Right atrium auricular region (tissue), 2 donors: ENCODE data around the gene RGL1. TPM values are rescaled to one million over a fixed set of nuclear protein-coding genes. Genes with fewer than 3 reads are reported as not detected.

Experiments
- DNase-seq: peaks from one replicate; pipeline ENCODE4 v3.0.0-alpha.2; 2019; ENCODE audit warnings: low spot score
- H3K27ac ChIP-seq, 2 donors: fragments of 200-600 bp; sonication (generic); 1 replicate in 1 of 2; 2 replicates in 1 of 2; pipeline ENCODE4 v1.5.1; 2016 to 2019
- H3K27me3 ChIP-seq, 2 donors: fragments of 200-600 bp; sonication (generic); one replicate each; pipeline versions ENCODE4 v1.5.1 to v1.6.0; 2017 to 2019
- H3K36me3 ChIP-seq: fragments of 200-600 bp; sonication (generic); one replicate; pipeline ENCODE4 v1.5.1; 2016
- H3K4me1 ChIP-seq, 2 donors: fragments of 200-600 bp; sonication (generic); one replicate each; pipeline versions ENCODE4 v1.5.1 to v1.6.0; 2017 to 2019
- H3K4me3 ChIP-seq, 2 donors: fragments of 200-600 bp; sonication (generic); 1 replicate in 1 of 2; 2 replicates in 1 of 2; pipeline ENCODE4 v1.5.1; 2017 to 2019; ENCODE audit warnings: mild to moderate bottlenecking in 1 of 2, moderate library complexity in 1 of 2
- H3K9me3 ChIP-seq, 2 donors: fragments of 200-600 bp; sonication (generic); one replicate each; pipeline ENCODE4 v1.5.1; 2019
- CTCF ChIP-seq, 2 donors: fragments of 200-600 bp; sonication (generic); IDR thresholded peaks; one replicate each; pipeline ENCODE4 v1.5.1; 2019; ENCODE audit warnings: antibody characterized with exemption in 2 of 2
- total RNA-seq, 2 donors: library from RNA; depleted of rRNA; stranded (reverse); fragments of >200 nt; gene quantifications; one replicate each; pipeline ENCODE4 v1.1.0, GENCODE V29; 2016

Gene RGL1
- total RNA-seq, 2 donors from 2014 or later = 14.9 to 22.7 TPM

DNA sequence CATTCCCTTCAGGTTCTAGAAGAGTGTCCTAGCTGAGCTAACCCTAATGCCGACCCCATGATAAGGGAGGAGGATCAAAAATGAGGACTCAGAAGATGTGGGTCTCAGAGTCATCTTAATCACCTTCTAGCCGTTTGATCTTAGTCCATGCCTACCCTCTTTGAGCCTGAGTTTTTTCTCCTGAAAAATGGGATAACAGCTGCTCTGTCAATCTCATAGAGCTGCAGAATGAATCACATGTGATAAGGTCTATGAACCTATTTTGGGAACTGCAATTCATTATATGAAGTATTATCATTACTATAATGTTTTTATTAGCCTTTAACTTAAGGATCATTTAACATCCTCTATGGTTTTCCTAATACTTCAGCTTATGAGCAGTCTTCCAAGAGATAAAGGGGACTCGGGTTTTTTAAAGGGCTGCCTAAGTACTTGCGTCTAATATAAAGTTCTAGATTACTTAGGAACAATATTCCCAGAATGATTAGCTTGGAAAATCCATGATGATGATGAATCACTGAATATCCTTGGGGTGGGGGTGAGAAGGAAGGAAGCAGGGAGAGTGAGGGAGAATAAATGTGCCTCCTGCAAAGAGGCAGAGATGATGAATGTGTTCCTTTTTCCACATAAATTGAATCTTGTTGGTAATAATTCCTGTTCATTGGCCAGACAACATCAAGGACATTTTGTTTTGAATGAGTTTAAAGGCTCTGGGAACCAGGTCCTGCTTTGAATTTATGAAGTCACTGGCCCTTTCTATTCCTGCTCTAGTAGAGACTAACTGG is 165.8 kb downstream of the RGL1 start:
- H3K36me3 ChIP-seq = peaks cover 12% of the 10 kb centered on the region
- no peaks in the 10 kb centered on the region for H3K27me3 ChIP-seq
- H3K9me3 ChIP-seq = no peaks in the 10 kb centered on the region
- H3K27ac ChIP-seq = peak overlapping the region in 1 of 2 donors; percentile 3
- H3K4me3 ChIP-seq = no peak overlapping the region
- no peak for DNase-seq
- H3K4me1 ChIP-seq = no peaks in the 10 kb centered on the region
- TF ChIP-seq CTCF (IDR thresholded peaks at IDR 0.05) = no peak

DNA sequence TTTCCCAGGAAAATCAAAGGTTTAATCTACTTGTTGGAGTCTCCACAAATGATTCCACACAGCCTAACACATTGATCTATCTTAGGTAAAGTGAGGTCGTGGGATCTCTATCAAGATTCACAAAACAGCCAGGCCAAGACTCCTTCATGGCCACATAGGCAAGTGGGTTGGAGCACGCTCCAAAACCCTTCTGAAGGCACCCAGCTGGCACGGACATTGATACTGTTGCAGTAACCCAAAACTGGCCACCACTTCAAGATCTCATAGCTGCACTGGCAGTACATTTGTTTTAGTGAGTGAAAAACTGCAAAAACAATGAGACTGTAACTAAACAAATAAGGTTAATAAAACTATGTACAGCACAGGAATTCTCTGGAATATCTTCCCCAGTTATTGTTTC is 170.7 kb downstream of the RGL1 start:
- TF ChIP-seq CTCF (IDR thresholded peaks at IDR 0.05) = no peak
- no peak overlapping the region for H3K27ac ChIP-seq
- no peaks in the 10 kb centered on the region for H3K9me3 ChIP-seq
- H3K4me3 ChIP-seq = no peak overlapping the region
- no peaks in the 10 kb centered on the region for H3K36me3 ChIP-seq
- DNase-seq = no peak
- no peaks in the 10 kb centered on the region for H3K4me1 ChIP-seq
- H3K27me3 ChIP-seq = no peaks in the 10 kb centered on the region

DNA sequence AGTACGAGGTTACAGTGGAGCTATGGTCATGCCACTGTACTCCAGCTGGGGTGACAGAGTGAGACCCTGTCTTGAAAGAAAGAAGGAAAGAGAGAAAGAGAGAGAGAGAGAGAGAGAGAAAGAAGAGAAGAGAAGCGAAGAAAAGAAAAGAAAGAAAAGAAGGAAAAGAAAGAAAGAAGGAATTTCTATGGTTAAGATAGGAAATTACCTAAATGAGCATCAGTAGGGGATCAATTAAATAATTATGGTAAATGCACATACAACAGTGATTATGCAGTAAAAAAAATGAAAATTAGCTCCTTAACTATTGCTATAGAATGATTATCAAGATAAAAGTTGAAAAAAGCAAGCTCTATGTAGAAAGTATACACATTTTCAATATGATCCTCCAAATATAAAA is 172.8 kb downstream of the RGL1 start:
- no peak overlapping the region for H3K27ac ChIP-seq
- H3K4me1 ChIP-seq = no peaks in the 10 kb centered on the region
- TF ChIP-seq CTCF (IDR thresholded peaks at IDR 0.05) = no peak
- no peaks in the 10 kb centered on the region for H3K27me3 ChIP-seq
- no peak overlapping the region for H3K4me3 ChIP-seq
- no peaks in the 10 kb centered on the region for H3K9me3 ChIP-seq
- no peak for DNase-seq
- H3K36me3 ChIP-seq = no peaks in the 10 kb centered on the region

Other genes starting within 250 kb of the RGL1 start
- gene NCF2, start 214.7 kb upstream of the RGL1 start, total RNA-seq = 10 to 100 TPM in 1 of 2 donors, 1 to 10 TPM in 1; 3.2 to 10.7 TPM
- gene ARPC5, start 169.3 kb upstream of the RGL1 start, total RNA-seq = 10 to 100 TPM; 39.2 to 47.0 TPM
- gene APOBEC4, start 151.8 kb upstream of the RGL1 start, total RNA-seq = not detected
- 1 to 10 TPM; 4.2 to 4.9 TPM for gene COLGALT2, start 232.6 kb downstream of the RGL1 start, total RNA-seq
- 10 to 100 TPM; 18.2 to 42.8 TPM for gene TSEN15, start 246.6 kb downstream of the RGL1 start, total RNA-seq